ENCODE data around the gene SDF2L1.
"Not testable (repeated sequence)": the region's sequence is repeated elsewhere in the genome, so short reads cannot be mapped to it uniquely, and the experiment has no call there.

The SDF2L1 gene

GRCh38 chr22:21636629-21637218, 5.4 kb upstream of the SDF2L1 start:
- DNase-seq (ENCODE audit: low read depth) = no peak

GRCh38 chr22:21637450-21637849, 4.7 kb upstream of the SDF2L1 start:
- DNase-seq (ENCODE audit: low read depth) = not testable (repeated sequence)

- no peak for DNase-seq (ENCODE audit: low read depth)
These were observed 2.7 kb upstream of the SDF2L1 start for GRCh38 chr22:21639359-21639758.

GRCh38 chr22:21640810-21641209, 1.3 kb upstream of the SDF2L1 start:
- DNase-seq (ENCODE audit: low read depth) = no peak

GRCh38 chr22:21641417-21641788, 699 bp upstream of the SDF2L1 start:
- peak; percentile 51 for DNase-seq (ENCODE audit: low read depth)

GRCh38 chr22:21642584-21643448, 714 bp downstream of the SDF2L1 start:
- DNase-seq (ENCODE audit: low read depth) = no peak

GRCh38 chr22:21643533-21644357, 1.6 kb downstream of the SDF2L1 start:
- no peak for DNase-seq (ENCODE audit: low read depth)

GRCh38 chr22:21645513-21645912, 3.4 kb downstream of the SDF2L1 start:
- not testable (repeated sequence) for DNase-seq (ENCODE audit: low read depth)

GRCh38 chr22:21646608-21647590, 4.8 kb downstream of the SDF2L1 start:
- DNase-seq (ENCODE audit: low read depth) = peak; percentile 63

- no peak for DNase-seq (ENCODE audit: low read depth)
These were observed 8.2 kb downstream of the SDF2L1 start for GRCh38 chr22:21650280-21650679.

GRCh38 chr22:21650823-21651520, 8.9 kb downstream of the SDF2L1 start:
- no peak for DNase-seq (ENCODE audit: low read depth)

GRCh38 chr22:21651521-21652009, 9.5 kb downstream of the SDF2L1 start:
- DNase-seq (ENCODE audit: low read depth) = no peak

- peak; percentile 83 for DNase-seq (ENCODE audit: low read depth)
These were observed 10.0 kb downstream of the SDF2L1 start for GRCh38 chr22:21652010-21652546.

- DNase-seq (ENCODE audit: low read depth) = no peak
These were observed 10.7 kb downstream of the SDF2L1 start for GRCh38 chr22:21652547-21653545.

- DNase-seq (ENCODE audit: low read depth) = no peak
These were observed 14.9 kb downstream of the SDF2L1 start for GRCh38 chr22:21657020-21657359.

- no peak for DNase-seq (ENCODE audit: low read depth)
These were observed 15.4 kb downstream of the SDF2L1 start for GRCh38 chr22:21657360-21658032.

- DNase-seq (ENCODE audit: low read depth) = no peak
These were observed 17.9 kb downstream of the SDF2L1 start for GRCh38 chr22:21659864-21660525.

- DNase-seq (ENCODE audit: low read depth) = no peak
These were observed 18.8 kb downstream of the SDF2L1 start for GRCh38 chr22:21660904-21661303.
